Measurements from ENCODE around the gene PAQR4.
"Not testable (repeated sequence)": the region's sequence is repeated elsewhere in the genome, so short reads cannot be mapped to it uniquely, and the experiment has no call there.

The PAQR4 gene

GRCh38 chr16:2968738-2969544, at the start of gene PAQR4:
Gene PAQR4 (plus strand): TSS chr16:2969348. CDS start chr16:2969675, 327 bp downstream.
- peak; percentile 96 for DNase-seq (ENCODE audit: low read depth, low spot score)

GRCh38 chr16:2919511-2920255, 49.5 kb upstream of the PAQR4 start:
- DNase-seq (ENCODE audit: low read depth, low spot score) = peak; percentile 79

- no peak for DNase-seq (ENCODE audit: low read depth, low spot score)
Observed at GRCh38 chr16:2923481-2923880, 45.7 kb upstream of the PAQR4 start.

GRCh38 chr16:2924901-2925755, 44.0 kb upstream of the PAQR4 start:
- DNase-seq (ENCODE audit: low read depth, low spot score) = peak; percentile 20

- DNase-seq (ENCODE audit: low read depth, low spot score) = no peak
Observed at GRCh38 chr16:2925951-2926649, 43.0 kb upstream of the PAQR4 start.

GRCh38 chr16:2926650-2926999, 42.5 kb upstream of the PAQR4 start:
- DNase-seq (ENCODE audit: low read depth, low spot score) = no peak

GRCh38 chr16:2927010-2927646, 42.0 kb upstream of the PAQR4 start:
- peak; percentile 90 for DNase-seq (ENCODE audit: low read depth, low spot score)

GRCh38 chr16:2928151-2928550, 41.0 kb upstream of the PAQR4 start:
- DNase-seq (ENCODE audit: low read depth, low spot score) = not testable (repeated sequence)

GRCh38 chr16:2928796-2929195, 40.4 kb upstream of the PAQR4 start:
- DNase-seq (ENCODE audit: low read depth, low spot score) = no peak

GRCh38 chr16:2929693-2930092, 39.5 kb upstream of the PAQR4 start:
- DNase-seq (ENCODE audit: low read depth, low spot score) = no peak

GRCh38 chr16:2930236-2930635, 38.9 kb upstream of the PAQR4 start:
- no peak for DNase-seq (ENCODE audit: low read depth, low spot score)

GRCh38 chr16:2931231-2931914, 37.8 kb upstream of the PAQR4 start:
- not testable (repeated sequence) for DNase-seq (ENCODE audit: low read depth, low spot score)

- no peak for DNase-seq (ENCODE audit: low read depth, low spot score)
Observed at GRCh38 chr16:2933136-2933535, 36.0 kb upstream of the PAQR4 start.

- DNase-seq (ENCODE audit: low read depth, low spot score) = no peak
Observed at GRCh38 chr16:2933701-2934100, 35.4 kb upstream of the PAQR4 start.

- DNase-seq (ENCODE audit: low read depth, low spot score) = no peak
Observed at GRCh38 chr16:2934450-2934849, 34.7 kb upstream of the PAQR4 start.

GRCh38 chr16:2936436-2937011, 32.6 kb upstream of the PAQR4 start:
- DNase-seq (ENCODE audit: low read depth, low spot score) = no peak

- no peak for DNase-seq (ENCODE audit: low read depth, low spot score)
Observed at GRCh38 chr16:2937170-2937569, 32.0 kb upstream of the PAQR4 start.

GRCh38 chr16:2938206-2938605, 30.9 kb upstream of the PAQR4 start:
- DNase-seq (ENCODE audit: low read depth, low spot score) = no peak

GRCh38 chr16:2939968-2940367, 29.2 kb upstream of the PAQR4 start:
- DNase-seq (ENCODE audit: low read depth, low spot score) = no peak

- no peak for DNase-seq (ENCODE audit: low read depth, low spot score)
Observed at GRCh38 chr16:2942045-2942444, 27.1 kb upstream of the PAQR4 start.

All from astrocyte of the hippocampus (primary cell).